Measurements from ENCODE around the gene RPTN. TPM values are rescaled to one million over a fixed set of nuclear protein-coding genes. Genes with fewer than 3 reads are reported as not detected.

Gene RPTN
- total RNA-seq, 1 experiment from 2014 or later = not detected

GRCh38 chr1:152191260-152191659 is 32.2 kb upstream of the RPTN start:
- Histone ChIP-seq H3K27me3 (ENCODE audit: insufficient read depth, low read length) (peaks cover 6% of the 10 kb centered on the region; the same call in 1 of the 2 replicates), H2AFZ (ENCODE audit: low read depth, low read length, poor library complexity, severe bottlenecking) (no peak overlapping the region), H3K9ac (ENCODE audit: low read length) (no peak overlapping the region), H3K27ac (ENCODE audit: low read depth, low read length) (no peak overlapping the region), H3K79me2 (ENCODE audit: insufficient read depth, low read length) (no peaks in the 10 kb centered on the region), H3K4me3 (replicated peaks in 1 of 2; ENCODE audit: low read depth in 1 of 2, low read length in 2 of 2) (no peak overlapping the region), H3K9me3 (ENCODE audit: control insufficient read depth in 1 of 2, insufficient read depth in 1 of 2, low read depth in 1 of 2, low read length in 2 of 2) (no peaks in the 10 kb centered on the region), H3K36me3 (ENCODE audit: control insufficient read depth in 1 of 2, insufficient read depth in 2 of 2, low read length in 2 of 2) (no peaks in the 10 kb centered on the region), H4K20me1 (ENCODE audit: insufficient read depth) (no peaks in the 10 kb centered on the region), H3K4me1 (ENCODE audit: control insufficient read depth in 1 of 2, insufficient read depth in 2 of 2, low read length in 2 of 2) (no peaks in the 10 kb centered on the region), H3K4me2 (ENCODE audit: low read length) (no peak overlapping the region), H3K9me2 (ENCODE audit: insufficient read depth) (no peaks in the 10 kb centered on the region)
- POLR2A ChIA-PET = no interaction called here
- CTCF ChIA-PET = interaction anchor here (1.1 to 2.6 kb wide), 3 partner anchors 156 to 267 kb away, joined by 4 to 18 read pairs (median 4); no protein-coding TSS in a partner anchor
- DNase-seq (ENCODE audit: low read depth, low spot score) (no peak), ATAC-seq (no peak)
- RAD21 ChIA-PET (ENCODE audit: low non-redundant PET in 1 of 2, low total read pairs in 2 of 2, uncharacterized antibody in 2 of 2, unreplicated experiment in 2 of 2) = interaction anchor here (0.9 to 1.2 kb wide), 2 partner anchors 267 kb away, joined by 3 read pairs; no protein-coding TSS in a partner anchor
- intact Hi-C loops (cut with micrococcal nuclease) = loop anchor here (2.0 kb wide), 2 partner anchors 156 to 342 kb away; no protein-coding TSS in a partner anchor
- no TSS peak for BruUV-seq (replicated peaks)
- TF ChIP-seq ZBTB33 (IDR thresholded peaks at IDR 0.05; ENCODE audit: extremely low read depth, insufficient replicate concordance, low read length) (no peak), SP1 (IDR thresholded peaks at IDR 0.05; ENCODE audit: low read depth) (no peak), JUND (IDR thresholded peaks at IDR 0.05) (no peak), CBX3 (IDR thresholded peaks at IDR 0.05; ENCODE audit: low read depth) (no peak), CTCF (IDR thresholded peaks at IDR 0.05 in 2 of 3, conservative IDR thresholded peaks at IDR 0.05 in 1 of 3; ENCODE audit: borderline replicate concordance in 1 of 3, insufficient read depth in 1 of 3, low read depth in 2 of 3, low read length in 2 of 3) (no peak), RAD21 (IDR thresholded peaks at IDR 0.05; ENCODE audit: low read depth) (no peak), ZFX (IDR thresholded peaks at IDR 0.05) (no peak), POLR2A (IDR thresholded peaks at IDR 0.05; ENCODE audit: borderline replicate concordance, extremely low read depth, insufficient read depth, insufficient read length) (no peak), EGR1 (IDR thresholded peaks at IDR 0.05; ENCODE audit: low read depth) (no peak)
